Activated CD8-positive, alpha-beta memory T cell treated with anti-CD3 and anti-CD28 coated beads for 36 hours (primary cell): ENCODE results near the gene TSPAN14. TPM values are rescaled to one million over a fixed set of nuclear protein-coding genes. Genes with fewer than 3 reads are reported as not detected.
"Not testable (repeated sequence)": the region's sequence is repeated elsewhere in the genome, so short reads cannot be mapped to it uniquely, and the experiment has no call there.

Experiments used
- CTCF ChIA-PET: fragments of 350-600 bp; sonication (Branson Sonifier 250); formaldehyde crosslinking; loops from one replicate; lab custom pipeline; 2021; ENCODE audit warnings: antibody characterized with exemption; lab: Charles Lee
- POLR2A ChIA-PET: fragments of 350-600 bp; sonication (Branson Sonifier 250); formaldehyde crosslinking; loops from one replicate; lab custom pipeline; 2021; ENCODE audit warnings: antibody characterized with exemption; lab: Charles Lee
- total RNA-seq, 2 experiments: library from RNA; stranded (reverse); gene quantifications; one replicate each; pipeline ENCODE4 v1.2.3, GENCODE V29; 2021

Gene TSPAN14
- total RNA-seq, 2 experiments from 2014 or later = 43.7 to 45.1 TPM

- ChIA-PET POLR2A (interaction anchor here (1.3 kb wide), 1 partner anchor 37 kb away, joined by 3 read pairs; no protein-coding TSS in a partner anchor), CTCF (interaction anchor here (0.8 to 1.9 kb wide), 4 partner anchors 16 to 91 kb away, joined by 3 to 11 read pairs (median 3); no protein-coding TSS in a partner anchor)
Observed at GRCh38 chr10:80535671-80536360, 81.7 kb downstream of the TSPAN14 start.

GRCh38 chr10:80536361-80536835 is 82.3 kb downstream of the TSPAN14 start:
- POLR2A ChIA-PET = interaction anchor here (0.6 to 1.3 kb wide), 2 partner anchors 38 to 418 kb away, joined by 3 read pairs; no protein-coding TSS in a partner anchor
- CTCF ChIA-PET = interaction anchor here (0.7 to 1.9 kb wide), 5 partner anchors 16 to 158 kb away, joined by 3 to 11 read pairs (median 3); no protein-coding TSS in a partner anchor

GRCh38 chr10:80537086-80537735 is 83.1 kb downstream of the TSPAN14 start:
- POLR2A ChIA-PET = interaction anchor here (0.6 to 1.3 kb wide), 2 partner anchors 38 to 419 kb away, joined by 3 read pairs; no protein-coding TSS in a partner anchor
- CTCF ChIA-PET = interaction anchor here (0.7 to 1.9 kb wide), 3 partner anchors 81 to 158 kb away, joined by 3 to 11 read pairs (median 3); no protein-coding TSS in a partner anchor

GRCh38 chr10:80537736-80538480 is 83.8 kb downstream of the TSPAN14 start, which contains the start of gene SH2D4B:
TSS of gene SH2D4B (plus strand) at chr10:80537902. CDS start at chr10:80538332, 430 bp downstream.
- POLR2A ChIA-PET = no interaction called here
- CTCF ChIA-PET = interaction anchor here (1.9 kb wide), 1 partner anchor 93 kb away, joined by 11 read pairs; no protein-coding TSS in a partner anchor

DNA sequence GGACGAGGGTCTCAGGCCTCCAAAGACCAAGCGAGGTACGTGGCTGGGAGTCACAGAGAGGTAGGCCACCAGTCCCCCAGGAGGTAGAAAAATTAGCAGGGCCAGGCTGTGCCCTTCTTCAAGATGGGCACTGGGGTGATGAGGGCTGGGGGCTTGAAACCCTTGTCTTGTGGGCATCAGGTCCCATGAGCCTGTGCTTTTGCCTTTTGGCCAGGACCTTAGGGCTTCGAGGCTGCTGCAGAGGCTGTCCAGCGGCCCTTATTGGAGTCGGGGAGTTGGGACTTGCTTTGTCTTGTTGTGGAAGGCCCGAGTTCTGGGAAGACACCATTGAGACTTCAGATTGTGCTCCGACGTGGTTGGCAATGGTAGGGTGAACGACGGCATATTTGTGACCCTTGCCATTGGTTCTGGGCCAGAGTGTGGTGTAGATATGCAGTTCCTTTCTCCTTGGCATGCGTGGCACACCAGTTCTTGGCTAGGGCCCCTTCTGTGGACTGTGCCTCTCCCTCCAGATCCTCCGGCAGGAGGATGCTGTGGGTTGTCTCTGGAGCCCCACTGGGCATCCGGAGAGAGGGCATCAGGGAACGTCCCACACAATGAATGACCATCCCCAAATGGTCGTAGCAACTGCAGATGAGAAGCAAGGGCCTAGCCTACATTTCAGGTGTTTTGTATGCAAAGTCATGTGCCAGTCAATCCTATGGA is 84.5 kb downstream of the TSPAN14 start:
- ChIA-PET CTCF (no interaction called here), POLR2A (no interaction called here)

DNA sequence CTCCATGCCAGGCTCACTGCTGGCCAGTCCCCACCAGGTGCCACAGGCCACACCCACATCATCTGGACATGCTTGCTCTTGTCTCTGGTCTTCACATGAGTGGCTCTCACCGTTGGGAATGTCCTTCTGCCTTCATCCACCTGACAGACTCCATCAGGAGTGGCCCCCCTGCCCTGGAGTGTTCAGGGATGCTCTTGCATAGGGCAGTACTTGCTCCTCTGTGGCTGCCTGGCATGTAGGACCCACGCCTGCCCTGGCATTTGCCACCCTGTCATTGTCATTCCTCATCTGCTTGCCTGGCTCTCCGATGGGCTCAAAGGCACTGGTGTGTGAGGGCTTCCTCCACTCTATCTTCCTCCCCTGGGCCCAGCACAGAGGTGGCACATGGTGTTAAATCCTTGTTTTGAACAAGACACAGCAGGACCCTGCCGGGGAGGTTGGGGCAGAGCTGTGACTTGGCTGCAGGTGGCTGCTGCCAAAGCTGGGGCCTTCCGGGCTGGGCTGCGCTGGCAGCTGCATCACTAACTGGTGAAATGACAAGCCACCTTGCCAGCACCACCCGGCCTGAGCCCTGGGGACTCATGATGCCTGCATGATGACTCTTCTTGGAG is 85.4 kb downstream of the TSPAN14 start:
- POLR2A ChIA-PET = no interaction called here
- CTCF ChIA-PET = no interaction called here

GRCh38 chr10:80540136-80540535 is 86.0 kb downstream of the TSPAN14 start:
- ChIA-PET CTCF (no interaction called here), POLR2A (no interaction called here)

DNA sequence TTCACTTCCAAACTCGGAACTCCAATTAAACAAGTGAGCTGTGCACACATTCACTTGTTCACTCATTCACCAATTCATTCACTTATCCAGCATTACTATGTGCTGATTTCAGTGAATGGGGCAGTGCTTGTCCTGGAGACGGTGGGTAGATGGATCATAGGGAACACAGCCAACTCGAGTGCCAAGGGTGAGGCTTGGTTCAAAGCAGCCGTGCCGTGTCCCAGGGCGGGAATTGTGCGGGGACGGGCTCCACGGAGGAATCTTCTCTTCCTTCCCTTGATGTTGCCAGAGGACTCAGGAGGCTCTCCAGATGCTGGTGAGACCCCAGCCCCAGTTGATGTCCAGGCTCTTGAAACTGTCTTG is 86.5 kb downstream of the TSPAN14 start:
- CTCF ChIA-PET = no interaction called here

GRCh38 chr10:80540981-80541750 is 87.1 kb downstream of the TSPAN14 start:
- ChIA-PET CTCF (no interaction called here), POLR2A (no interaction called here)

More for the DNA sequence above, 86.5 kb downstream of the TSPAN14 start:
- POLR2A ChIA-PET = no interaction called here

- ChIA-PET CTCF (no interaction called here), POLR2A (no interaction called here)
Observed at GRCh38 chr10:80542053-80542452, 87.9 kb downstream of the TSPAN14 start.

- ChIA-PET POLR2A (no interaction called here), CTCF (no interaction called here)
Observed at GRCh38 chr10:80542652-80543318, 88.7 kb downstream of the TSPAN14 start.

DNA sequence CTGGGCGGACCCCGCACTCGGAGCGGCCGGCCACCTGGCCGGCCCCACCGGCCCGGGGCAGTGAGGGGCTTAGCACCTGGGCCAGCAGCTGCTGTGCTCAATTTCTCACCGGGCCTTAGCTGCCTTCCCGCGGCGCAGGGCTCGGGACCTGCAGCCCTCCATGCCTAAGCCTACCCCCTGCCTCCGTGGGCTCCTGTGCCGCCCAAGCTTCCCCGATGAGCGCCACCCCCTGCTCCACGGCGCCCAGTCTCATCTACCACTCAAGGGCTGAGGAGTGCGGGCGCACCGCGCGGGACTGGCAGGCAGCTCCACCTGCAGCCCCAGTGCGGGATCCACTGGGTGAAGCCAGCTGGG is 89.2 kb downstream of the TSPAN14 start:
- POLR2A ChIA-PET = not testable (repeated sequence)
- CTCF ChIA-PET = interaction anchor here (1.2 kb wide), 1 partner anchor 13 kb away, joined by 3 read pairs; no protein-coding TSS in a partner anchor

GRCh38 chr10:80544316-80544953 is 90.3 kb downstream of the TSPAN14 start:
- POLR2A ChIA-PET = no interaction called here
- CTCF ChIA-PET = interaction anchor here (1.2 kb wide), 1 partner anchor 12 kb away, joined by 3 read pairs; no protein-coding TSS in a partner anchor

DNA sequence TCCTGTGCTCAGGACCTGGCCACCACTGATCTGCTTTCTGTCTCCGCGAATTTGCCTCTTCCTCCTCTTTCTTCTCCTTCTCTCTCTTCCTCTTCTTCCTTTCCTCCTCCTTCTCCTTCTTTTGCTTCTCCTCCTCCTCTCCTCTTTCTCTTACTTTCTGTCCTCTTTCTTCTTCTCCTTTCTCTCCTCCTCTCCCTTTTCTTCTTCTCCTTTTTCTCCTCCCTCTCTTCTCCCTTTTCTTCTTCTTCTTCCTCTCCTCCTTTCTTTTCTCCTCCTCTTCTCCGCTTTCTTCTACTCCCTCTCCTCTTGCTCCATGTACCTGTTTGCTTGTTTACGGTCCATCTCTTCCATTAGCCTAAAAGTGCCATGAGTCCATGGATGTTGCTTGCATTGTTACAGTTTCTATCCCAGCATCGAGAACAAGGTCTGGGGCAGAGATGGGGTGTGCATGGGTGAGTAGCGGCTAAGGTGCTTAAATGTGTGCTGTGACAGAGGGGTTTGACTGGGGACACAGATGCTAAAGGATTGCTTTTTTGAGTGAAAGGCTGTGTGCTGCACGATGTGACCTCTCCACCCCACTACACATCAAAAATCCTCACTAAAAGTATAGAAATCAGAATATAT is 91.3 kb downstream of the TSPAN14 start:
- ChIA-PET CTCF (no interaction called here), POLR2A (no interaction called here)

DNA sequence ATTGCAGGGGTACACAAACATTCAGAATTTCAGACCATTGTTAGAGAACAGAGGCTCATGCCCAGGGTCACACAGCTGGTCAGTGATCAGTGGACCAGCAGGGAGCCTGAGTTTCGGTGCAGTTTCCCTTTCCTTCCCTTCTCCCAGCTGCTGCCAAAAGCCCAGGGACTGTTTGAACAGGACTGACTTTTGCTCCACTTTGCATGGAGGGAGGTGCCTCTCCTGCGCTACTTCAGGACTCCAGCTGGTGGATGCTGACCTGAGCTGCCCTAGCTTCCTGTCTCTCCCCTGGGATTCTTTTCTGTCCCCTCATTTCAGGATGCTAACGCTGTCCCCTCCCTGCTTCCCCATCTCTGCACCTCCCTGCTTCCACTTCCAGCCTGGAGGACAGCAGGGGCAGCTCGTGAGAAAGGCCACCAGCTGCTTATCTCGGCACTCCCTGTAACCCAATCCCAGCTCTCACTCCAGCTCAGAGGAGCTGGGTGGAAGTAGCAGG is 98.1 kb downstream of the TSPAN14 start:
- POLR2A ChIA-PET = no interaction called here
- CTCF ChIA-PET = interaction anchor here (1.1 to 1.7 kb wide), 2 partner anchors 16 to 47 kb away, joined by 3 to 4 read pairs; no protein-coding TSS in a partner anchor

- ChIA-PET POLR2A (no interaction called here), CTCF (interaction anchor here (0.8 to 1.7 kb wide), 2 partner anchors 46 to 109 kb away, joined by 3 to 4 read pairs; no protein-coding TSS in a partner anchor)
Observed at GRCh38 chr10:80553436-80553835, 99.3 kb downstream of the TSPAN14 start.
